ENCODE measurements around the gene GEMIN7.
"Not testable (repeated sequence)": the region's sequence is repeated elsewhere in the genome, so short reads cannot be mapped to it uniquely, and the experiment has no call there.

GEMIN7 gene

DNA sequence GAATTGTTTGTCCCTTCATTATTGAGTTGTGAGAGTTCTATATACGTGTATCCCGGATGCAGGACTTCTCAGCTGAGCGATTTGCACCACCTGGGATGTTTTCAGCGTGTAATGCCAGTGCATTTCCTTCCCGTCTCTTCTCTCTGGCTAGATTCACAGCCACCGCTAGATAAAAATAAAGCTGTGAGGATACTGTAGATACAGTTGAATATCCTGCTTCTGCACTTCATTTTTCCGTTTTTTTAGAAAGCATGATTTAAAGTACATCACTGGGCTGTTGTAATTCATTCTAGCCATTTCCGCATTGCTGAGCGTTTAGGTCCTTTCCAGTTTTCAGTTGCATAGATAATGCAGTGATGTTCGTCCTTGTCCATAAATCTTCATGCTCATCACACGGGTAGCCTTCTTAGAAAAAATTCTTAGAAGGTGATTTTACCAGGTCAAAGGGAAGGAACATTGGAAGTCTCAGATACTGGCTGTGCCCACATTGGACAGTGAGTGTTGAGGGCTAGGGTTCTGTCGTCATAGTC lies 28.6 kb downstream of the GEMIN7 start:
- no peak for DNase-seq

DNA sequence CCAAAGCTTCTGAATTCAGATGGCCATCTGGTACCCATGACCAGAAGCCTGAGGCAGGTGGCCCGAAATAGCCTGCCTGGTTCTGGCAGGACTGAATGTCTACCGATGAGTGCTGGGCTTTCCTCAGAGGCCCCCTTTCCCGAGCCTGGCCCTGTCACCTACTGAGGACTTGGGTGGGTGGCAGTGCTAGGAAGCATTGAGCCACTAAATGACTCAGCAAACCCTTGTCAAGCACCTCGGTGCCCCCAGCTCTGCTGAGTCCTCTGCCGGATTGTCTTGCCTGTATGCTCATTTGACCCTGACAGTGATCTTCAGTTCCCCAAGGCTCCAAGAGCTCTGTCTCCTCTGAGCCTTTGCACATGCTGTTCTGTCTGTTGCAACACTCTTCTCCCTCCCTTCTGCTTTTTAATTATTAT lies 31.8 kb downstream of the GEMIN7 start:
- DNase-seq: peak; percentile 34

DNA sequence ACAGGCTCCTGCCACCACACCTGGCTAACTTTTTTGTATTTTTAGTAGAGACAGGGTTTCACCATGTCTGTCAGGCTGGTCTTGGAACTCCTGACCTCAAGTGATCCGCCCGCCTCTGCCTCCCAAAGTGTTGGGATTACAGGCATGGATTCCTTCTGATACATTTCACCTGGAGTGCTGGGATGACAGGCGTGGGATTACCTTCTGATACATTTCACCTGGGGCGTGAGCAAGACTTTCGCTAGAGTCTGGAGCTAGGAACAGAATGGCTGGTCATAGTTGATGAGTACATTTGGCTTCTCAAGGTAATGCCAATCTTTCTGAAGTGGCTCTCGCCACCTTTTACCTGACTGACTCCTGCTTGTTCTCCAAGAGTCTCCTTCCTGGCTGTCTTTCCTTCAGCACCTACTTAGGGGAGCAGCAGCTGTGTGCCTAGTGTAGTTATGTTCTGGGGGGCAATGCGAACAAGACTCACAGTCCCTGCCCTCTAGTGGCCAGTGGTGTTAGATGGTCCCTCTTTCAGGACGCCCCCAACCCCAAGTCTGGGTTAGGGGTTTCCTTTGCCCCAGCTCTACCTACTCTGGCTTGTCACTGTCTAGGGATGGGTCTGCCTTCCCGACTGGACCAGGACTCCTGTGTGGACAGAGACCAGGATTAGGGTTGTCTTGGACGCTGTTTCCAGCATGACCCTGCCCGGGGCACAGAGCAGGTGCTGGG lies 33.2 kb downstream of the GEMIN7 start:
- no peak for DNase-seq

DNA sequence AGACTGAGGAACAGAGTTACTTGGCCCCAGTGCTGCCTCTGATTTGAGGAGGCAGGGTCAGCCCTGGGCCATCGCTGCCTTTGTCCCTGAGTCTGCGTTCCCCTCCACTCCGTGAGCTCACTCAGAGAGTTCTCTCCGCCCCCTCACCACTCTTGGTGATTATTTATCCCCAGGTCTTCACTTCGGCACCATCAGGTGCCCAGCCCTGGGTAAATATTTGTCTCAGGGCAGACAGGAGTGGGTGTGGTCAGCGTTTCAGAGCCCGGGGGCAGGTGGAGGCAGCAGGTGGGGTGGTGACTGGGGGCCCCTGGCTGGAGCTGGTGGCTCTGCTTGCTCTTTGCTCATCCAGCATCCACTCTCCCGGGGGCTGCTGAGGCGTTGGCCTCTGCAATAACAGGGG lies 34.6 kb downstream of the GEMIN7 start:
- no peak for DNase-seq

DNA sequence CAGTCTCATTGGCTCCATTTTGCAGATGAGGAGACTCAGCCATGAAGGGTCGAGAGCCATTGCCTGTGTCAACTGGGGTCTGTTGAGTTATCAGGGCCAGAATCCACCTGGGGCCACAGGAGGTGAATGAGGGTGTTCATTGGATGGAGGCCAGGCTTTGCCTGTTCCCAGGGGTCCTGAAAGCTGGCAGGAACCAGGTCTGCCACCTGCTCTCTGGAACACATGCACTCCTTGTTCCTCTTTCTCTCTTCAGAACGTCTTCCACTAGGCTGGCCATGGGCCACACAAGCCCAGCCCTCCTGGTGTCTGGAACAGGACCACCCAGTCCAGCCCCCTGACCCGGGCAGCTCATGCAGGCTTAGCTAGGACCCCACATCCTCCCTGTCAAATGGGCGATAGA lies 35.1 kb downstream of the GEMIN7 start:
- no peak for DNase-seq

DNA sequence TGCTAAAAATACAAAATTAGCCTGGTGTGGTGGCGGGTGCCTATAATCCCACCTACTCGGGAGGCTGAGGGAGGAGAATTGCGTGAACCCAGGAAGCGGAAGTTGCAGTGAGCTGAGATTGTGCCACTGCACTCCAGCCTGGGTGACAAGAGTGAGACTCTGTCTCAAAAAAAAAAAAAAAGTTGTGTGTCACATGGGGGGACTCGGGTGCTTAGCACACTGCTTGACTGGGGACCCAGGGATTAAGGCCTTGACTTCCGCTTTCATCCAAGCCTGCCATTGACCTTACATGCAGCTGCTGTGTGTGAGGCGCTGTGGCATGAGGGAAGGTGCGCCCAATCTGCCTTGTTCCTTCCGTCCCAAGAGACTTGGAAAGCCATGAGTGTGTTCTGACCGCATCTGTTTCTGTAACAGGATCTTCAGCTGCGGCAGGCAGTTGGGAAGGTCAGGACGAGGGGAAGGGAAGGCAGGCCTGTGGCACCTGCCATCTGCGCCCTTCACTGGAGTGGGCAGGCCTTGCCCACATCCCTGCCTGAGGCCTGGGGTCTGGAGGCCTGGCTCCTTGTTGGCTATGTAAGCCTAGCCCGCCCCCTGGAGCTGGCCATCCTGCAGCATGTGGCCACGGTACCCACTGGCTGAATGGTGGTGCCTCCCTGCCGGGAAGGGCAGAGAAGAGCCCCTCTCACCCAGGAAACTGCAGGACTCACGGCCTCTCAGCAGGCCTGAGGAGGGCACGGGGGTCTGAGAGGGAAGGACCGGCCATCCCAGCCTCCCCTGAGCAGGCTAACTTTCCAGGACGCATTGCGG lies 37.0 kb downstream of the GEMIN7 start:
- peak; percentile 47 for DNase-seq

DNA sequence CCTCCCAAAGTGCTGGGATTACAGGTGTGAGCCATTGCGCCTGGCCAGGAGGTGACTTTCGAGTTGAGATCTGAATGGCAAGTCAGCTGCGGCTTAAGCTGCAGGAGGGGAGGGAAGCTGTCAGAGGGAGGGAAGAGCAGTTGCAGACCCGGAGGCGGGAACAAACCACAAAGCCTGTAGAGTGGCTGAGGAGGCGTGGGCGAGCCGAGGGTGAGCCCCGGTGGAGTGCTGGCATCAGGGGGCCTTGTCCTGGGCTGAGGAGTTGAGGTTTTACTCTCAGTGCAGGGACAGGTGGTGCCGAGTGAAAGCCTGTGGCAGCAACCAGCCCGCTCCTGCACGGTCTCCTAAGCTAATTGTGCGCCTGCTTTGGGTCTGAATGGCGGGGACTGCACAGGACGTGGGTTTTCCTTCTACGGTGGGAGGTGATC lies 38.1 kb downstream of the GEMIN7 start:
- peak; percentile 49 for DNase-seq

DNA sequence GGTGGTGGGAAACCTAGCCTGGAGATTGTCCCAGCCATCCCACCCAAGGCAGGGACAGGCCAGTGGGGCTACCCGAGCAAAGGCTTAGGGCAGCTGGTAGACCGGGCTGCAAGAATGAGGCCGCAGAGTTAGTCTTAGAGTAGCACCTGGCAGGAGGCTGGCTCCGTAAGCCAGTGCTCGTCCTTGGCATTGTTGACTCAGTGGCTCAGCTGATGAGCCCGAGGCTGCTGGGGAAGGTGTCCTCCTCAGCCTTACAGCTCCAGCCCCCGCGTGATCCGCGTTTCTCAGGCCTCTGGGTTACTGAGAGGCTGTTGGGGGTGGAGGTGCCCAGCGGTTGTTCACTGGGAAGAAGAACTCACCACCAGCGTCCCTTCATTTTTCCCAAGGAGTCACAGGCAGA lies 38.6 kb downstream of the GEMIN7 start:
- no peak for DNase-seq

DNA sequence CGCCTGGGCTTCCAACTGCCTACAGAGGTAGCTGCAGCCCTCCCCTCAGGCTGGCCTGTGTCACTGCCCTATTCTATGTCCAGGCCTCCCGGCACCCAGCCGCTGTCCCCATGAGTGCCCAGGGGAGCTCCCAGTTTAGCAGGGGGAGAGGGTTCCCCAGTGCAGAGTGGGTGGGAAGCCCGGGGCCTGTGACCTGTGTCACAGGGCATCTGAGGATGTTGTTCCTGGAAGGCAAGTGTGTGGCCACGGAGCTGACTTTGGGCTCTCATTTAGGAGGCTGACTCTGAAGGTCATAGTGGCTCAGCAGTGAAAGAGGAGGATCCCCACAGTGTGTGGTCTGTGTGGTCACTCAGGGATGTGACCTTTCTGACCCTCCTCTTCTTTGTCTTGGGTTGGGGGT lies 39.0 kb downstream of the GEMIN7 start:
- no peak for DNase-seq

DNA sequence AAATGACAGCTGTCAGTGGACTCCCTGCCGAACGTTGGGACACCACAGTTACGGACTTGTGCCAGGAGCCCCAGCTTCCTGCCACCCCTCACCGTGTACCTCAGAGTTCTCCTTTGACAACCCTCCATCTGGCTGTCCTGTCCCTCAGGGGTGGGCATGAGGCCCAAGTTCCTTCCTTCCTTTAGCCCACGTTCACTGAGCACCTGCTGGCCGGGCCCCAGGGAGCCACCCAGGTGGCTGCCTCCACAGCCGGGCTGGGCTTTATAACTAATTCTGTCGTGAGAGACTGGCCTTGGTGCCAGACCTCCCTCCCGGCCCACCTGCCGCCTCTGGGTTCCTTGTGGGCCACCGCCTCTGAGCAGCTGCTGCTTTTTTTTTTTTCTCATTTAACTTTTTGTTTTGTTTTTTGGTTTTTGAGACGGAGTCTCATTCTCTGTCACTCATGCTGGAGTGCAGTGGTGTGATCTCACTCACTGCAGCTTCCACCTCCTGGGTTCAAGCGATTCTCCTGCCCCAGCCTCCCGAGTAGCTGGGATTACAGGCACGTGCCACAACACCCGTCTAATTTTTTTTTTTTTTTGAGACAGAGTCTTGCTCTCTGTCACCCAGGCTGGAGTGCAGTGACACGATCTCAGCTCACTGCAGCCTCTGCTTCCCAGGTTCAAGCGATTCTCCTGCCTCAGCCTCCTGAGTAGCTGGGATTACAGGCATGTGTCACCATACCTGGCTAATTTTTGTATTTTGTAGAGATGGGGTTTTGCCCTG lies 39.7 kb downstream of the GEMIN7 start:
- DNase-seq: not testable (repeated sequence)

DNA sequence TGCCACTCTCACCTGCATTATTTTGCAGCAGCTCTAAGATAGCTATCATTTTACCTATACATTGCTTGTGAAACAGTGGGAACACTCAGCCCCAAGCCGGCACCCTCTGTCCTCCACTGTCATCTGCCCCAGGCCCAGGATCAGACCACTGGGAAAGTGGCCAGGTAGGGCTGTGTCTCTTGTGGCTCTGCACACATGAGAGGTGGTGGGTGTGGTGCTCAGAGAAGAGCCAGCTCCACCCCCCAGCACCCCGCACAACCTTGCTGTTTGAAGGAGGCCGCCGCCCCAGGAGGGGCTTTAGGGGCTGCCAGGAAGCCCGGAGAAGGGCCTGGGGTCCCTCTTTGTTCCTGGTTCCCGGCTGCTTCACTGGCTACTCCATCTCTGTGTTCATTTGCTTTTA lies 40.5 kb downstream of the GEMIN7 start:
- DNase-seq: no peak

DNA sequence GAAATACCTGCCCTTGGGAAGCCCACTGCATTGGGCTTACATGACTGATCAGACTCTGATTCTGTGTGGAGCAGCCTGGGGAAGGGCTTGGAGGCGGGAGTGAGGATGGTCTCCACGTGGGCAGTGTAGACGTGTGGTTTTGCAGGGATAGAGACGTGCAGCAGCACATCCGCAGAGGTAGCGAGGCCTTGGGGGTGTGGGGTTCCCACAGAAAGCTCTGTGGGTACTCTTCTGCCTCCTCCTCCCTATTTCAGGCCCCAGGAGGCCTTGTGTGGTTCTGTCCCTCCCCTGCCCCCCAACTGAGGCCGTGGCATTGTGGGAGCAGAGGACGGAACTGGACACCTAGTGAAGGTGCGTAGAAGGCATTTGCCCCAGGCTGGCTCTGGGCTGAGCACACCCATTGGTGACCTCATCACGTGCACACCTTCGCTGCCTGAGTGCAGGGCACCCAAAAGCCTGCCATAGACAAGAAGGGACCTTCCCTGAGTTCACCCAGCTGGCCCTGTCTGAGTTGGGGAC lies 42.8 kb downstream of the GEMIN7 start:
- no peak for DNase-seq

DNA sequence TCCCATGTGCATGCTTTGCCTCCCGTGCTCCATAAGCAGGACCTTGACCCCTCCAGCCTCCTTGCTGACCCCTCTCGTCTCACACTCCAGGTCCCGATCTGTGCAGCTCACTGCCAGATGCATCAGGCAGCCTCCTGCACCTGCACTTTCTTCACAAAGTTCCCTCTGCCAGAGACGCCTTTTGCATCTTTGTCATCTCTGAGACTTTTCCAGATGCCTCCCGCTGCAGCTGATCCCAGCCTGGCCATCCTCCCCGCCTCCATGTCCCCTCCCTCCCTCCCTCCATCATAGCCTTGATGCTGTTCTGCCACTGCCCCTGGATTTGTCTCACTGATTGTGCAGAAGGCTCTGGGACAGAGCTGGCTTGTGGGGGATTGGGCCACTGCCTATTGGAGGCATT lies 43.8 kb downstream of the GEMIN7 start:
- no peak for DNase-seq

DNA sequence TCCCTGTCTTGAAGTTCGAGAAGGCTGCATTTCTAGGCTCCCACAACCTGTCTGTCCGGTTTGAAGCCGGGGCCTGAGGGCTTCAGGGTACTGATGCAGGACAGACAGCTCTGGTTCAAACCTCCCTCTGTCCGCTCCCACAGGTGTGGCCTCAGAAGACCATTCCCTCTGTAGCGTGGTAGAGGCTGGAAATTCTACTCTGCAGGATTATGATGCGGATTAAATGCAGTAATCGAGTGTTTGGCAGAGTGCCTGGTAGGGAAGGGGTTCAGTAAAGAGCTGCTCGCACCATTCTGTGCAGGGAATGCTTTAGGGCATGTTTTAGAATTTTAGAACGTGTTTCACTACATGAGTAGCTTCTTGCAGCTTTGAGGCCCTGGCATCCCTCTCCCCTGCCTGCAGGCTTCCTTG lies 44.4 kb downstream of the GEMIN7 start:
- no peak for DNase-seq

DNA sequence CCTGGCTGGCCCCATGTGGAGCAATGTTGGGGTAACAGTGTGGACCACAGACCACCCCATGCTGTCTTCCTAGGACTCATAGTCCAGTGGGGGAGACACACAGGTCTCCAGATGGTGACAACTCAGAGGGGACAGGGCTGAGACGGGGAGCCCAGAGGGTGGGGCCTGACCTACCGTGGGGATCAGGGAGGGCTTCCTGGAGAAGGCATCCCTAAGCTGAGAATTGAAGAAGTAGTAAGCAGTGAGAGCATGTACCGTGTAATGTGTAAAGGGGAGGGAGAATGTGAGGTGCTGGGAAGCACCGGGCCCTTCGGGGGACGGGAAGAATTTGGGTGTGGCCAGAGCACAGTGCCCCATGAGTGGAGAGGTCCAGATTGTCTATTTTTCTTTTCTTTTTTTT lies 45.0 kb downstream of the GEMIN7 start:
- DNase-seq: no peak

DNA sequence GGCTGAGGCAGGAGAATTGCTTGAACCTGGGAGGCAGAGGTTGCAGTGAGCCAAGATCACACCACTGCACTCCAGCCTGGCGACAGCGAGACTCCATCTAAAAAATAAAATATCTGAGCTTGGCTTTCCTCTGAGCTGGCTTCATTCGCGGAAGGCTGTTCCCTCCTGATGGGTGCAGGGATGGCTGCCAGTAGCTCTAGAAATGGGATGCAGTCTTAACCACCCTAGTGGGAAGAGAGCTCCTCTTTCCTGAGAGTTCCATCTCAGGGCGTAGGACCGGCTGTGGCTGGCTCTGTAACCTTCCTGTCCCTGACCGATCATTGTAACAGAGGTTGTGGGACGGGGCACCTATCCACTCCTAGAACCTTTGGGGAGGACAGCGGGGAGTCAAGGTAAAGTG lies 46.3 kb downstream of the GEMIN7 start:
- DNase-seq: no peak

DNA sequence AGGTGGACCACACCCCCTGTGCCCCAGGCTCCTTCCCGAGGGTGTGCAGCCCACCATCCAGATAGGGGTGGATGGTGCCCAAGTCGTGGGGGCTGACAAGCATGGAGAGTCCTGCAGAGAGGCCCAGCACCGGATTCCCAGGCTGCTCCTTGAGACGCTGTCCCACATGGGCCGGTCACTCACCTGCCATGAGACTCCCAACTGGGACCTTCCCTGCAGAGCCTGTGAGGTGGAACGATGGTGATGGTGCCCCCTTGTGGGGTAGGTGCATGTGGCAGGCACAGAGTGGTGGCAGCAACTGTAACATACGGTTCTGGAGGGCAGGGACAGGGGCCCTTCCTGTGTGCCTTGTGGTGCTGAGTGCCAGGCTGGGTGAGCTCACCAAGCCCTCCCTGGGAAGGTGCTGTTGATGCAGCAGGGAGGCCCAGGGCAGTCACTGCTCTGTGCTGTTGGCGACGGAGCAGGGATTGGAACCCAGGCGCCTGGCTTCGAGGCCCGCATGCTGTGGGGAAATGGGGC lies 47.0 kb downstream of the GEMIN7 start:
- peak; percentile 72 for DNase-seq

DNA sequence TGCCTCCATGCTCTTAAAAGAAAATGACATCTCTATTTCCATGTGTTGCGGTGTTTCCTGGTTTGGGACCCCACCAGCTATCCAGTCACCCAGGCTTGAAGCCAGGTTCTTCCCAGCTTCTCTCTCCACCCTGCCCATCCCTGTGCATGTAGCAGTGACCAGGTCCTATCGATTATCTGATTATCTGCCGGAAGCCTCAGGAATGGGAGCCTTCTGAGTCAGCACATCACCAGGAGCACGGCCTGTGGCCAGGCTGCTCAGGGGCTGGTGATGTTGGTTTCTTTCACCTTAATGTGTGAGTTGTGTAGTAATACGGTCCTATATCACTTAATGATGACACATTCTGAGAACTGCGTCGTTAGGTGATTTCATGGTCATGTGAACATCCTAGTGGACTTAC lies 47.6 kb downstream of the GEMIN7 start:
- DNase-seq: no peak

DNA sequence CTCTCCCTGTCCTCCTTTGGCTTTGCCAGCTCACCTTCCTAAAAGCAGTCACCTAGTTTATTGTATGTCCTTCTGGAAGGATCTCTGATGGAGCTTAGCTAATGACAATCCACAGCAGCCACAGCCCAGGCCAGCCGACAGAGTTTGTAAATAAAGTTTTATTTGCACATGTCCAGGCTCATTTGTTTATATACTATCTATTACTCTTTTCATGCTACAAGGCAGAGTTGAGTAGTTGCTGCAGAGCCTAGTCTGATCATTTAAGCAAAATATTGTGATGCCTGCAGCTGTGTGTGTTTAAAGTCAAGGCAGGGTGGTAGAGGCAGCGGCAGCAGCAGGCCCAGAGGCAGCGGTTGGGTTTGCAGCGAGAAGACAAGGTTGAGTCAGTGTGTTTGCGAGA lies 49.1 kb downstream of the GEMIN7 start:
- no peak for DNase-seq

DNA sequence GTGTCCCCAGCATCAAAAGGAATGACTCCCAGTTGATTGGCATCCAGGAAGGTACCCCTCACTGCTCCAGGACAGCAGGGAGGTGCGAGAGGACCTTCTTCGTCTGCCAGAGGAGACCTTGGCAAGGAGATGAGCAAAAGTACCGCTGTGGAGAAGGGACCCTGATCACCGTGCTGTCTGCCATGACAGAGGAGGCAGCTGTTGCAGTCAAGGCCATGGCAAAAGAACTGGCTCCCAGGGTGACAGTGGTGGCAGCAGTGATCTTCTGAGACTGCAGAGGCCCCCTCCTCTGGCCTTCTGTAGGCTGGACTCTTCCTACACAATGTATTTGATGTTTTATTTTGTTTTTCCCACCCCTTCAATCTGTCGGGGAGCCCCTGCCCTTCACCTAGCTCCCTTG lies 49.7 kb downstream of the GEMIN7 start:
- no peak for DNase-seq

DNA sequence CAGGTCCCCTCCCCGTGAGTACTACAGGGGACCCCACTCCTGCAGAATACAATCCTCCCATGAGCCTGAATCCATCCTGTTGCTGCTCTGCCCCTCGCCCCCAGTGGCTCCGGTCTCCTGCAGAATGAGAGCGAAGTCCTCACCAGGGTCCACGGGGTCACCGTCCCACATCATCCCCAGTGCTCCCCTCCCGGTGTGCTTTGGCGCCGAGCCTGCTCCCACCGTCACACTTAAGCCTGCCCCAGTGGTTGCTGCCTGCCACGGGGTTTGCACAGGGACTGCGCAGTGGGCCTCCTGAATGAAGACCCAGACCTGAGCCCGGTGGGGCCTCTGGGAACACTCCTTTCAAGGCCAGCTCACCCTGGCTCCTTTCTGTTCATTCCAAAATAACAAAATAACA lies 51.2 kb downstream of the GEMIN7 start:
- no peak for DNase-seq

DNA sequence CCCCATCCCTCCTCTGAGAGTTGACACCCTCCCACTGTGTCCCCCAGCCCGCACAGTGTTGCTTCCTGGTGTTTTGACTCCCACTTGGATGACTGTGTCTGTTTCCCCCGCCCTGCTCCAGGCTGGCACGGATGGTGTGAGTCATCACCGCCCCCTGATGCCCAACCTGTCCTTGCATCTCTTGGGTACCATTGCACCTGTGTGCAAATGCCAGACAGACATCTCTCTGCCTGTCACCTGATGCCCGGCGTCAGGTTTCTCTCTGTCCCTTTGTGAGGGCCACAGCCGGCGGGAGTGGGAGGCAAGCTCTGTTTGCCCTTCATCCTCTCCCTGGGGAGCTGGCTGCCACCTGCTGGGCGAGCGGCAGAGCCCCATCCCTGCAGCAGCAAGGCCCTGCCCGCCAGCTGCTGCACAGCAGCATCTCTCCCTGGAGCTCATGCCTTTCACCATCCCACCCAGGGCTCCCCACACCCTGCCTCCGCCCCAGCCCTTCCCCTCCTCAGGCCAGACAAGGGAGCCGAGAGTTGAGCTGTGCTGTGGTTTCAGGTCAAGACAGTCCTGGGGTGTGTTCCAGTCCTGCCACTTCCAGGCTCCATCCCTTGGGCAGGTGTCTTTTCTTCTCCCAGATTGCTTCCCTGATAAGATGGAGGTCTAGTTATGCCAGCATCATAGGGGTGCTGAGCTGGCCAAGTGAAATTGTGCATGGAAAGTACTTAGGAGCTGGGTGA lies 52.0 kb downstream of the GEMIN7 start:
- DNase-seq: no peak

Measured in suppressor macrophage treated with lipopolysaccharide for 4 hours (primary cell).